ENCODE data around the gene KLHL2. TPM values are rescaled to one million over a fixed set of nuclear protein-coding genes. Genes with fewer than 3 reads are reported as not detected.
"Not testable (repeated sequence)": the region's sequence is repeated elsewhere in the genome, so short reads cannot be mapped to it uniquely, and the experiment has no call there.

The KLHL2 gene
- total RNA-seq, 4 donors from 2014 or later = 23.5 to 35.3 (median 27.2) TPM

GRCh38 chr4:165234766-165235165, 27.4 kb downstream of the KLHL2 start:
- intact Hi-C loops (cut with DNase I) = no loop called here
- Histone ChIP-seq H3K27ac (replicated peaks in 1 of 4) (no peak overlapping the region), H3K4me1 (no peaks in the 10 kb centered on the region), H3K9me3 (no peaks in the 10 kb centered on the region), H3K27me3 (no peaks in the 10 kb centered on the region), H3K4me3 (no peak overlapping the region), H3K36me3 (peaks cover 0 to 17% (median 0%) of the 10 kb centered on the region in 4 donors)
- 94% methylated on average over 5 of the region's 5 CpGs for WGBS
- TF ChIP-seq POLR2A (IDR thresholded peaks at IDR 0.05; ENCODE audit: low read depth) (no peak), CTCF (IDR thresholded peaks at IDR 0.05) (no peak), EP300 (IDR thresholded peaks at IDR 0.05) (no peak), POLR2AphosphoS5 (IDR thresholded peaks at IDR 0.05) (no peak)
- no peak for DNase-seq (ENCODE audit: extremely low spot score)

DNA sequence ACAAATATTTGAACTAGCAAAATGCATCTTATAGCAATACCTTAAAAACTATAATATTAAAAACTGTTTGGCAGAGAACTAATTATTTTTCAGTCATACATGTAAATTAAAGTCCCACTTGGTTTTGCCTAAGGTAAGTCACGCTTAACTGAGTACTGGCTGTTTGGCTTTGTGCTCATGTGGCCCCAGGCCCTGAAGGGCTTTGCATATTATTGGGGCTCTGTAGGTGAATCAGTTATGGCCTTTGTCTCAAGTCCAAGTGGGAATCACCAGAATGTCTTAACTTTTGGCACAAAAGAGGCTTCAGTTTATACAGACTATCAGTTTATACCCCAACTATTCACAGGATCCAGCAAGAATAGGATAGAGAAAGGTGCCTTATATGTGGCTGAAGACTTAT, 29.5 kb downstream of the KLHL2 start:
- peaks cover 0 to 15% (median 0%) of the 10 kb centered on the region in 4 donors for H3K36me3 ChIP-seq
- intact Hi-C loops (cut with DNase I) = not testable (repeated sequence)

GRCh38 chr4:165238041-165238640, 30.8 kb downstream of the KLHL2 start:
- H3K27ac ChIP-seq (replicated peaks in 1 of 4); H3K4me1 ChIP-seq: not testable (repeated sequence)

More for the DNA sequence above, 29.5 kb downstream of the KLHL2 start:
- H3K27me3 ChIP-seq; H3K4me1 ChIP-seq; H3K27ac ChIP-seq (replicated peaks in 1 of 4); H3K9me3 ChIP-seq; DNase-seq (ENCODE audit: extremely low spot score); H3K4me3 ChIP-seq: not testable (repeated sequence)
- no CpG with 5 or more reads among the region's 1 CpG for WGBS

DNA sequence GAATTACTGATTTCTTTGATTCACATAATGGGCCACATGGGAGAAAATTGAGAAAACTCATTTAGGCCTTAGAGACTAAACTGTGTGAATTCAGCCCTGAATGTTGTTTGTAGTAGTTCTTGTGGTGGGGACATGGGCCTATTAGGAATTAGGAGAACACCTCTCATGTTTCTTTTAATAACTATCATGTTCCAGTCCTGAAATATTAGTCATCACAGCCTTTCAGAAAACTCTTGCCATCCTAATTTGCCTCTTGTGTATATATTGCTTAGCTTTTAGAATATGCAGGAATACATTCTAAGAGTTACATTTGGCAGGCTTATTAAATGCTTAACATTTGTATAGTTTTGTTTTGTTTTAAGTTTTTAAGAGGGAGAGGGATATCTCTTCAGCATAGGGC, 33.4 kb downstream of the KLHL2 start:
- intact Hi-C loops (cut with DNase I); H3K27ac ChIP-seq (replicated peaks in 1 of 4); H3K9me3 ChIP-seq; DNase-seq (ENCODE audit: extremely low spot score); H3K4me1 ChIP-seq; H3K27me3 ChIP-seq; H3K4me3 ChIP-seq: not testable (repeated sequence)
- H3K36me3 ChIP-seq = peaks cover 0 to 15% (median 0%) of the 10 kb centered on the region in 4 donors

More at GRCh38 chr4:165238041-165238640, 30.8 kb downstream of the KLHL2 start:
- H3K9me3 ChIP-seq; H3K27me3 ChIP-seq; H3K4me3 ChIP-seq; DNase-seq (ENCODE audit: extremely low spot score); intact Hi-C loops (cut with DNase I): not testable (repeated sequence)
- H3K36me3 ChIP-seq = peaks cover 0 to 15% (median 0%) of the 10 kb centered on the region in 4 donors
- WGBS = 82% methylated on average over 3 of the region's 5 CpGs

GRCh38 chr4:165244148-165244547, 36.8 kb downstream of the KLHL2 start:
- 87% methylated on average over 2 of the region's 2 CpGs for WGBS
- H3K27me3 ChIP-seq; H3K36me3 ChIP-seq; H3K9me3 ChIP-seq; DNase-seq (ENCODE audit: extremely low spot score); H3K4me1 ChIP-seq; H3K4me3 ChIP-seq; H3K27ac ChIP-seq (replicated peaks in 1 of 4); intact Hi-C loops (cut with DNase I): not testable (repeated sequence)

DNA sequence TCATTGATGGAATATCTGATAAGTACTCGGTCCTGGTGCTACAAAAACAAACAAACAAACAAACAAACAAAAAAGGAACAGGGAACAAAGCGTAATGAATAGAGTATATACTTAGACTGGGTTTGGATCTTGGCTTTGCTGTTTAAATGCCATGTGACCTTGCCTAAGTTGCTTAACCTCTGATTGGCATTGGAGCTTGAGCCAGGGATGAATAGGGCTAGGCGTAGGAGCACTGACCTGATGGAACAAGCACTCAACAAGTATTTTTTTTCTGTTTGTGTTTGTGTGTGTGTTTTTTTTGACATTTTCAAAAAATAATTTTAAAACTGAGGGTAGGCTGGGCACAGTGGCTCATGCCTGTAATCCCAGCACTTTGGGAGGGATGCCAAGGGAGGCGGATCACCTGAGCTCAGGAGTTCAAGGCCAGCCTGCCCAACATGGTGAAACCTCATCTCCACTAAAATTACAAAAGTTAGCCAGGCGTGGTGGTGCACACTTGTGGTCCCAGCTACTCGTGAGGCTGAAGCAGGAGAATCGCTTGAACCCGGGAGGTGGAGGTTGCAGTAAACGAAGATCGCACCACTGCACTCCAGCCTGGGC, 37.3 kb downstream of the KLHL2 start:
- 95% methylated on average over 10 of the region's 10 CpGs for WGBS
- H3K36me3 ChIP-seq; H3K9me3 ChIP-seq; H3K4me1 ChIP-seq; DNase-seq (ENCODE audit: extremely low spot score); H3K27ac ChIP-seq (replicated peaks in 1 of 4); intact Hi-C loops (cut with DNase I); H3K27me3 ChIP-seq; H3K4me3 ChIP-seq: not testable (repeated sequence)

DNA sequence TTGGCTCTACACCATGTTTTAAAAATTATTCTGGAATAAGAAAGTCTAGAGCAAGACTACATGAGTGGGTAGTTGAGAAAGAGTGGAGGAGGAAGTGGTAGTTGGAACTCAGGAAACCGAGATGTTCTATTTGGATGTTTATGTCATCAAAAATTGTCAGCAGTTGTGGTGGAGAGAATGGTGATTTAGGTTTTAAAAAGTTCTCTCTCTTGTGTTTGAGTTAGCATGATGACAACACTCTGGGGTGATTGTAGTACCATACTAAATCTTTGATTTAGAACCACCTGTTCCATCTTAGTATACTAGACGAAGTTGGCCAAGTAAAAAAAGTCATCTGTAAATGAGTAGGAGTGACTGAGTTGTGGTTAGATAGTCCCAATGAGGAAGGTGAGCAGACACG, 40.7 kb downstream of the KLHL2 start:
- TF ChIP-seq POLR2AphosphoS5 (IDR thresholded peaks at IDR 0.05) (no peak), EP300 (IDR thresholded peaks at IDR 0.05) (no peak), POLR2A (IDR thresholded peaks at IDR 0.05; ENCODE audit: low read depth) (no peak), CTCF (IDR thresholded peaks at IDR 0.05) (no peak)
- Histone ChIP-seq H3K27me3 (no peaks in the 10 kb centered on the region), H3K4me3 (no peak overlapping the region), H3K36me3 (no peaks in the 10 kb centered on the region), H3K27ac (replicated peaks in 1 of 4) (no peak overlapping the region), H3K4me1 (no peaks in the 10 kb centered on the region), H3K9me3 (no peaks in the 10 kb centered on the region)
- DNase-seq (ENCODE audit: extremely low spot score) = no peak
- WGBS = 76% methylated on average over 3 of the region's 3 CpGs
- intact Hi-C loops (cut with DNase I) = no loop called here

DNA sequence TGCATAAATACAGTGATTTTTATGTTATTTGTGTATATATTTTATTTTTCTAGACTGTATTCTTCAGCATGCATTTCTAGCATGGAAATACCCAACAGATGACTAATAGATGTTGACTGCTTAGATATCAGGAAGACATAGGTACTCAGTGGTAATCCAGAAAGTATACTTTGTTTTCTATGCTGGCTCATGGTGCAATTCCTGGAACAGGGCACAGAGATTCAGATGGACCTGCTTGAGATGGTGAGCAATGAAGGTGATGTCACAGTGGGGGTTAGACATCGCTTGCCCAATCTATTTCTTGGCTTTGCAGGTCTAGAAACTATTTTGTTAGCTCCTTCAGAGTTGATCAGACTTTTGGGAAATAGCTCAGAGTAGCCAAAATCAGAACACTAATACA, 41.5 kb downstream of the KLHL2 start:
- H3K4me3 ChIP-seq; DNase-seq (ENCODE audit: extremely low spot score); H3K27ac ChIP-seq (replicated peaks in 1 of 4); intact Hi-C loops (cut with DNase I); H3K27me3 ChIP-seq; H3K4me1 ChIP-seq; H3K9me3 ChIP-seq; H3K36me3 ChIP-seq: not testable (repeated sequence)
- 100% methylated on average over 1 of the region's 1 CpG for WGBS

GRCh38 chr4:165254771-165255170, 47.4 kb downstream of the KLHL2 start:
- H3K36me3 ChIP-seq; H3K27me3 ChIP-seq; H3K9me3 ChIP-seq; H3K4me3 ChIP-seq; DNase-seq (ENCODE audit: extremely low spot score); H3K27ac ChIP-seq (replicated peaks in 1 of 4); intact Hi-C loops (cut with DNase I): not testable (repeated sequence)
- WGBS = 94% methylated on average over 3 of the region's 3 CpGs
- peaks cover 12 to 17% (median 14%) of the 10 kb centered on the region in 4 donors for H3K4me1 ChIP-seq

GRCh38 chr4:165255439-165255838, 48.1 kb downstream of the KLHL2 start:
- H3K4me1 ChIP-seq = peaks cover 12 to 17% (median 14%) of the 10 kb centered on the region in 4 donors
- 51% methylated on average over 4 of the region's 4 CpGs for WGBS
- H3K4me3 ChIP-seq; H3K27me3 ChIP-seq; H3K36me3 ChIP-seq; H3K27ac ChIP-seq (replicated peaks in 1 of 4); H3K9me3 ChIP-seq; intact Hi-C loops (cut with DNase I); DNase-seq (ENCODE audit: extremely low spot score): not testable (repeated sequence)
